DOHH2 (cell line): ENCODE data around the gene PPP2R5B.

Experiments
- CTCF ChIP-seq: fragments of 200-600 bp; sonication (generic); IDR thresholded peaks from one replicate; pipeline ENCODE4 v1.5.1; 2014; ENCODE audit warnings: antibody characterized with exemption, mild to moderate bottlenecking, low read depth, low read length; ENCODE audit not compliant: poor library complexity, severe bottlenecking
- EZH2phosphoT487 ChIP-seq: fragments of 200-600 bp; sonication (generic); IDR thresholded peaks from 2 replicates; pipeline ENCODE4 v1.6.1; 2017; ENCODE audit warnings: borderline replicate concordance, mild to moderate bottlenecking, antibody characterized with exemption, low read length, moderate library complexity, mixed read lengths

GRCh38 chr11:64900263-64900678 lies 24.2 kb upstream of the PPP2R5B start:
- TF ChIP-seq CTCF: no peak
- no peak for TF ChIP-seq EZH2phosphoT487
